ENCODE results near the gene EYA4. TPM values are rescaled to one million over a fixed set of nuclear protein-coding genes. Genes with fewer than 3 reads are reported as not detected.

Gene EYA4
- total and polyA plus RNA-seq, 2 donors (not counting 3 experiments of a cell fraction or from before 2014, with no cell fraction given) = not detected

GRCh38 chr6:133348846-133349245 is 107.7 kb downstream of the EYA4 start:
- no peak overlapping the region for H3K27ac ChIP-seq (ENCODE audit: insufficient read depth, low read depth, low read length)
- TF ChIP-seq EZH2 (IDR thresholded peaks at IDR 0.05; ENCODE audit: borderline replicate concordance, low read depth, low read length, severe bottlenecking) (no peak), MYC (IDR thresholded peaks at IDR 0.05; ENCODE audit: low read depth, low read length) (no peak), FOS (IDR thresholded peaks at IDR 0.05; ENCODE audit: borderline replicate concordance, insufficient read depth, low read length) (no peak), POLR2A (IDR thresholded peaks at IDR 0.05; ENCODE audit: low read depth, low read length) (no peak), POLR2AphosphoS5 (IDR thresholded peaks at IDR 0.05; ENCODE audit: insufficient read depth, low read depth, low read length) (no peak), GATA2 (IDR thresholded peaks at IDR 0.05; ENCODE audit: insufficient read depth, insufficient read length, low read depth, low read length) (no peak), JUN (IDR thresholded peaks at IDR 0.05; ENCODE audit: borderline replicate concordance, insufficient read depth, insufficient read length, low read depth) (no peak), CTCF (IDR thresholded peaks at IDR 0.05; ENCODE audit: extremely low read depth in 1 of 2, insufficient read depth in 1 of 2, low read depth in 1 of 2, low read length in 2 of 2) (no peak), MAX (IDR thresholded peaks at IDR 0.05; ENCODE audit: insufficient read depth, insufficient read length) (no peak)
- H3K36me3 ChIP-seq (ENCODE audit: control insufficient read depth in 2 of 2, extremely low read depth in 1 of 2, insufficient read depth in 2 of 2, low read length in 2 of 2) = no peaks in the 10 kb centered on the region
- POLR2A ChIA-PET = no interaction called here
- FAIRE-seq (no peak), DNase-seq (ENCODE audit: low read depth, low spot score) (no peak)
- H3K9ac ChIP-seq (replicated peaks; ENCODE audit: extremely low read depth, insufficient read depth, low read length) = no peak overlapping the region
- no TSS peak for BruUV-seq (replicated peaks)
- H3K9me3 ChIP-seq (replicated peaks; ENCODE audit: control insufficient read depth, insufficient read depth, low read length) = no peaks in the 10 kb centered on the region
- intact Hi-C loops (cut with micrococcal nuclease) = no loop called here
- no peaks in the 10 kb centered on the region for H3K27me3 ChIP-seq (ENCODE audit: control insufficient read depth in 2 of 2, insufficient read depth in 2 of 2, low read length in 2 of 2)
- no peaks in the 10 kb centered on the region for H3K4me1 ChIP-seq (ENCODE audit: control insufficient read depth, extremely low read depth, insufficient read depth, low read length)
- H3K4me3 ChIP-seq (replicated peaks in 1 of 3; ENCODE audit: insufficient read depth in 1 of 3, low read depth in 1 of 3, low read length in 3 of 3) = no peak overlapping the region
- no peaks in the 10 kb centered on the region for H4K20me1 ChIP-seq (replicated peaks; ENCODE audit: control insufficient read depth, extremely low read depth, insufficient read depth, low read length)
- no peak overlapping the region for H3K4me2 ChIP-seq (ENCODE audit: insufficient read depth, low read length)
- no peaks in the 10 kb centered on the region for H3K79me2 ChIP-seq (ENCODE audit: control insufficient read depth, insufficient read depth, low read length)
- H3K9me1 ChIP-seq (replicated peaks; ENCODE audit: control insufficient read depth, extremely low read depth, insufficient read depth, low read length) = no peaks in the 10 kb centered on the region
- CTCF ChIA-PET = no interaction called here
- dilution Hi-C loops (cut with MboI; ENCODE audit: extremely low pct_ligation_motif_present, low sequenced_read_pairs) = no loop called here
- no peak overlapping the region for H2AFZ ChIP-seq (ENCODE audit: low read depth, low read length)
